Activated B cell treated with CpG ODN at 0.5 μM for 24 hours (primary cell): Measurements from ENCODE around the gene MRPL48. TPM values are rescaled to one million over a fixed set of nuclear protein-coding genes. Genes with fewer than 3 reads are reported as not detected.

ENCODE experiments used
- ATAC-seq: fragments of 200-7000 bp; cut with Tn5 transposase; one replicate; pipeline ENCODE4 v1.10.0; 2021; ENCODE audit warnings: low read depth, mild to moderate bottlenecking, moderate library complexity
- CTCF ChIA-PET: fragments of 350-600 bp; sonication (Branson Sonifier 250); formaldehyde crosslinking; loops from one replicate; lab custom pipeline; 2021; ENCODE audit warnings: antibody characterized with exemption; lab: Charles Lee
- POLR2A ChIA-PET: fragments of 350-600 bp; sonication (Branson Sonifier 250); formaldehyde crosslinking; loops from one replicate; lab custom pipeline; 2021; ENCODE audit warnings: antibody characterized with exemption; lab: Charles Lee
- DNase-seq: peaks from one replicate; pipeline ENCODE4 v3.0.0; 2022
- H3K27ac Mint-ChIP-seq: one replicate; pipeline ENCODE4 v1.8.0; 2020; ENCODE audit warnings: mixed read lengths
- H3K27me3 Mint-ChIP-seq: one replicate; pipeline ENCODE4 v1.8.0; 2021; ENCODE audit warnings: mixed read lengths
- H3K36me3 Mint-ChIP-seq: one replicate; pipeline ENCODE4 v1.8.0; 2021; ENCODE audit warnings: low read depth, mixed read lengths
- H3K4me1 Mint-ChIP-seq: one replicate; pipeline ENCODE4 v1.8.0; 2021; ENCODE audit warnings: mixed read lengths
- H3K4me3 Mint-ChIP-seq: one replicate; pipeline ENCODE4 v1.8.0; 2020; ENCODE audit warnings: mild to moderate bottlenecking, mixed read lengths
- H3K9me3 Mint-ChIP-seq: one replicate; pipeline ENCODE4 v1.8.0; 2020; ENCODE audit warnings: mixed read lengths
- CTCF ChIP-seq: fragments of 200-600 bp; IDR thresholded peaks from one replicate; pipeline ENCODE4 v1.8.0; 2022; ENCODE audit warnings: antibody characterized with exemption, mild to moderate bottlenecking
- intact Hi-C: fragments of 100-400 bp; cut with micrococcal nuclease; formaldehyde crosslinking; loops from one replicate; pipeline ENCODE4 v1.15.1; 2024
- total RNA-seq: library from RNA; stranded (reverse); gene quantifications from 2 replicates; pipeline ENCODE4 v1.2.3, GENCODE V29; 2022

MRPL48 gene
- total RNA-seq, 1 donor from 2014 or later = 38.3 TPM

- no peak for DNase-seq
- Mint-ChIP-seq H3K4me3 (no peak overlapping the region), H3K9me3 (no peaks in the 10 kb centered on the region), H3K27ac (no peak overlapping the region), H3K36me3 (peaks cover 62% of the 10 kb centered on the region), H3K4me1 (peaks cover 11% of the 10 kb centered on the region), H3K27me3 (no peaks in the 10 kb centered on the region)
- ChIA-PET CTCF (no interaction called here), POLR2A (interaction anchor here (1.1 kb wide), 1 partner anchor 10 kb away, joined by 3 read pairs; no protein-coding TSS in a partner anchor)
- no peak for TF ChIP-seq CTCF
- intact Hi-C loops = no loop called here
- ATAC-seq = no peak
Measured at GRCh38 chr11:73870261-73870660, 82.6 kb downstream of the MRPL48 start.

- Mint-ChIP-seq H3K4me1 (peaks cover 34% of the 10 kb centered on the region), H3K36me3 (peaks cover 71% of the 10 kb centered on the region), H3K9me3 (no peaks in the 10 kb centered on the region), H3K27me3 (no peaks in the 10 kb centered on the region), H3K27ac (no peak overlapping the region), H3K4me3 (no peak overlapping the region)
- ChIA-PET CTCF (no interaction called here), POLR2A (interaction anchor here (0.6 kb wide), 1 partner anchor 1073 kb away, joined by 3 read pairs; no protein-coding TSS in a partner anchor)
- TF ChIP-seq CTCF = no peak
- DNase-seq = no peak
- no peak for ATAC-seq
- intact Hi-C loops = no loop called here
Measured at GRCh38 chr11:73872749-73873357, 85.2 kb downstream of the MRPL48 start.

- ChIA-PET CTCF (no interaction called here), POLR2A (interaction anchor here (0.7 kb wide), 2 partner anchors 29 to 1290 kb away, joined by 4 read pairs; no protein-coding TSS in a partner anchor)
- Mint-ChIP-seq H3K4me3 (peak overlapping the region; percentile 99), H3K4me1 (peaks cover 34% of the 10 kb centered on the region), H3K36me3 (peaks cover 57% of the 10 kb centered on the region), H3K9me3 (no peaks in the 10 kb centered on the region), H3K27ac (peak overlapping the region; percentile 98), H3K27me3 (no peaks in the 10 kb centered on the region)
- ATAC-seq (no peak), DNase-seq (no peak)
- no peak for TF ChIP-seq CTCF
- intact Hi-C loops = no loop called here
Measured at GRCh38 chr11:73875380-73875779, 87.7 kb downstream of the MRPL48 start.

GRCh38 chr11:73875840-73876239 is 88.2 kb downstream of the MRPL48 start:
- Mint-ChIP-seq H3K27ac (peak overlapping the region; percentile 98), H3K36me3 (peaks cover 55% of the 10 kb centered on the region), H3K4me3 (peak overlapping the region; percentile 99), H3K9me3 (no peaks in the 10 kb centered on the region), H3K27me3 (no peaks in the 10 kb centered on the region), H3K4me1 (peaks cover 34% of the 10 kb centered on the region)
- TF ChIP-seq CTCF = no peak
- intact Hi-C loops = loop anchor here (1.0 to 2.0 kb wide), 2 partner anchors 115 to 295 kb away; partner anchors contain the start of genes C2CD3, PPME1 and RAB6A
- CTCF ChIA-PET = no interaction called here
- DNase-seq = no peak
- no peak for ATAC-seq
- POLR2A ChIA-PET = interaction anchor here (0.7 kb wide), 1 partner anchor 1290 kb away, joined by 4 read pairs; no protein-coding TSS in a partner anchor
